Hepatocyte (in vitro differentiated cells): ENCODE measurements around the gene CFAP410. TPM values are rescaled to one million over a fixed set of nuclear protein-coding genes. Genes with fewer than 3 reads are reported as not detected.

ENCODE experiments used
- DNase-seq: peaks from one replicate; pipeline ENCODE4 v3.0.0-alpha.2; 2016; ENCODE audit warnings: low spot score
- H2AFZ ChIP-seq: fragments of 200-600 bp; sonication (generic); 2 replicates; pipeline ENCODE4 v1.6.0; 2016; ENCODE audit warnings: antibody characterized with exemption, mild to moderate bottlenecking
- H3K27ac ChIP-seq: fragments of 200-600 bp; sonication (generic); 2 replicates; pipeline ENCODE4 v1.5.1; 2016; ENCODE audit warnings: mild to moderate bottlenecking
- H3K27me3 ChIP-seq: fragments of 200-600 bp; sonication (generic); 2 replicates; pipeline ENCODE4 v1.6.1; 2016
- H3K36me3 ChIP-seq: fragments of 200-600 bp; sonication (generic); replicated peaks from 2 replicates; pipeline ENCODE4 v1.5.1; 2016; ENCODE audit warnings: low read depth; ENCODE audit not compliant: insufficient read depth
- H3K4me1 ChIP-seq: fragments of 200-600 bp; sonication (generic); 2 replicates; pipeline ENCODE4 v1.5.1; 2016; ENCODE audit warnings: mild to moderate bottlenecking, moderate library complexity; ENCODE audit not compliant: insufficient read depth
- H3K4me2 ChIP-seq: fragments of 200-600 bp; sonication (generic); 2 replicates; pipeline ENCODE4 v1.6.0; 2016
- H3K4me3 ChIP-seq: fragments of 200-600 bp; sonication (generic); 2 replicates; pipeline ENCODE4 v1.5.1; 2016; ENCODE audit warnings: mild to moderate bottlenecking
- H3K79me2 ChIP-seq: fragments of 200-600 bp; sonication (generic); 2 replicates; pipeline ENCODE4 v1.6.0; 2017; ENCODE audit warnings: mild to moderate bottlenecking
- H3K9me2 ChIP-seq: fragments of 200-600 bp; sonication (generic); replicated peaks from 2 replicates; pipeline ENCODE4 v1.6.0; 2017; ENCODE audit warnings: mild to moderate bottlenecking; ENCODE audit not compliant: insufficient read depth
- H3K9me3 ChIP-seq: fragments of 200-600 bp; sonication (generic); 2 replicates; pipeline ENCODE4 v1.5.1; 2016; ENCODE audit warnings: low read depth, mild to moderate bottlenecking
- H4K20me1 ChIP-seq: fragments of 200-600 bp; sonication (generic); 2 replicates; pipeline ENCODE4 v1.6.0; 2016; ENCODE audit warnings: mild to moderate bottlenecking; ENCODE audit not compliant: insufficient read depth, poor library complexity, severe bottlenecking
- CTCF ChIP-seq: fragments of 200-600 bp; sonication (generic); IDR thresholded peaks from 2 replicates; pipeline ENCODE4 v1.5.1; 2016; ENCODE audit warnings: antibody characterized with exemption, mild to moderate bottlenecking; ENCODE audit not compliant: poor library complexity
- EZH2 ChIP-seq: fragments of 200-600 bp; sonication (generic); IDR thresholded peaks from 2 replicates; pipeline ENCODE4 v1.6.1; 2016; ENCODE audit warnings: antibody characterized with exemption, mild to moderate bottlenecking, borderline replicate concordance
- EZH2phosphoT487 ChIP-seq: fragments of 200-600 bp; sonication (generic); IDR thresholded peaks from one replicate; pipeline ENCODE4 v1.6.1; 2018; ENCODE audit warnings: antibody characterized with exemption, mild to moderate bottlenecking, low read depth, moderate library complexity; ENCODE audit not compliant: unreplicated experiment, severe bottlenecking
- WGBS: methylation state at CpG from one replicate; pipeline ENCODE4 v1.1.6; 2016; ENCODE audit warnings: low lambda C conversion rate; ENCODE audit errors: missing lambda C conversion rate; 5-methylcytosine and 5-hydroxymethylcytosine counted together
- polyA plus RNA-seq: library from polyadenylated mRNA; unstranded; fragments of >200 nt; fragmentation: Nextera tagmentation; extraction: Ambion mirVana; gene quantifications from 2 replicates; pipeline ENCODE4 v1.2.1, GENCODE V29; 2016
- total RNA-seq: library from RNA; depleted of rRNA; stranded (reverse); fragments of >200 nt; gene quantifications from 2 replicates; pipeline ENCODE4 v1.2.3, GENCODE V29; 2014

CFAP410 gene
- total and polyA plus RNA-seq, 2 experiments from 2014 or later = 17.1 to 33.6 TPM

- 80% methylated on average over 8 of the region's 8 CpGs for WGBS
- Histone ChIP-seq H3K9me3 (no peaks in the 10 kb centered on the region), H3K27me3 (no peaks in the 10 kb centered on the region), H3K4me2 (no peak overlapping the region), H2AFZ (no peak overlapping the region), H3K9me2 (no peaks in the 10 kb centered on the region), H3K27ac (no peak overlapping the region), H3K4me1 (no peaks in the 10 kb centered on the region), H4K20me1 (no peaks in the 10 kb centered on the region), H3K79me2 (no peaks in the 10 kb centered on the region), H3K36me3 (no peaks in the 10 kb centered on the region), H3K4me3 (no peak overlapping the region)
- no peak for TF ChIP-seq EZH2phosphoT487
- TF ChIP-seq CTCF = no peak
- TF ChIP-seq EZH2 = no peak
- no peak for DNase-seq
These were observed 21.0 kb upstream of the CFAP410 start for GRCh38 chr21:44360159-44360558.

- TF ChIP-seq EZH2 (no peak), CTCF (no peak), EZH2phosphoT487 (no peak)
- no peaks in the 10 kb centered on the region for H3K9me2 ChIP-seq
- no peak overlapping the region for H3K4me2 ChIP-seq
- H3K27me3 ChIP-seq = no peaks in the 10 kb centered on the region
- 90% methylated on average over 8 of the region's 8 CpGs for WGBS
- H2AFZ ChIP-seq = no peak overlapping the region
- H3K79me2 ChIP-seq = no peaks in the 10 kb centered on the region
- H3K4me1 ChIP-seq = no peaks in the 10 kb centered on the region
- no peak overlapping the region for H3K27ac ChIP-seq
- H4K20me1 ChIP-seq = no peaks in the 10 kb centered on the region
- no peak for DNase-seq
- H3K4me3 ChIP-seq = no peak overlapping the region
- no peaks in the 10 kb centered on the region for H3K36me3 ChIP-seq
- H3K9me3 ChIP-seq = no peaks in the 10 kb centered on the region
These were observed 20.2 kb upstream of the CFAP410 start for GRCh38 chr21:44359396-44359795.

DNA sequence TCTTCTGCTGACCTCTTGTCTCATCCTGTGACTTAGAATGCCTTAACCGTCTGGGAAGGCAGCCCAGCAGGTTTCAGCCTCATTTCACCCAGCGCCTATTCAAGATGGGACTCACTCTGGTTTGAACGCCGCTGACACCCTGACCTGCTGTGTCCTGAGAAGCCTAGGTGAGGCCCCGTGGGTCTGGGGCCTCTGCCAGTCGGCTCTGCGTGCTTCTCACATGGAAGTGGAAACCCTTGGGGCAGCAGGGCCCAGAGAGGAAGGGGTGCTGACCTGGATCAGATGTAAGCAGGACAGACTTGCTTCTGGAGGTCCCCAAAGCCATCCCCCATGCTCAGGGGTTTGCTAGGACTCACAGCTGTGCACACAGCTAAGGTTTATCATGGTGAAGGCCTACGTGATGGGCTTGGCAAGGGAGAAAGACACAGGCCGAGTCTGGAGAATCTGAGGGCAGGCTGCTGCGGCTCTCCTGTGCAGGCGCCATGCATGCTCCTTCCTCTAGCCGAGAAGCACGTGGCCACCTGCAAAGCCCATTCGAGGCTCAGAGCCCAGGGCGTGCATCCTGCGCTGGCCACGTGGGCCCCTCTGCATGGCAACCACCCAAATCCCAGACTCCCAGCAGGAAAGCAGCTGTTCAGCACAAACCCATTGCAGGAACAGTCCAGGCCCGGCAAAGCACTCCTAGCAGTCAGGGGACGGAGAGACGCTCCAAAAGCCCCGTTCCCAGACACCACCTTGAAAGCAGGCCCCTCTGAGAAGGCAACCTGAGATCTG is 18.1 kb upstream of the CFAP410 start:
- H3K4me2 ChIP-seq = no peak overlapping the region
- H3K4me1 ChIP-seq = no peaks in the 10 kb centered on the region
- no peaks in the 10 kb centered on the region for H3K9me2 ChIP-seq
- H3K4me3 ChIP-seq = no peak overlapping the region
- no peaks in the 10 kb centered on the region for H3K79me2 ChIP-seq
- no peaks in the 10 kb centered on the region for H4K20me1 ChIP-seq
- H3K9me3 ChIP-seq = no peaks in the 10 kb centered on the region
- H3K36me3 ChIP-seq = no peaks in the 10 kb centered on the region
- no peak overlapping the region for H3K27ac ChIP-seq
- no peak for TF ChIP-seq EZH2
- TF ChIP-seq CTCF = no peak
- TF ChIP-seq EZH2phosphoT487 = no peak
- 91% methylated on average over 21 of the region's 21 CpGs for WGBS
- H2AFZ ChIP-seq = no peak overlapping the region
- no peaks in the 10 kb centered on the region for H3K27me3 ChIP-seq
- no peak for DNase-seq
